B cell (primary cell): ENCODE measurements around the gene KIF3A. TPM values are rescaled to one million over a fixed set of nuclear protein-coding genes. Genes with fewer than 3 reads are reported as not detected.

Experiments
- ATAC-seq: fragments of 200-7000 bp; cut with Tn5 transposase; one replicate; pipeline ENCODE4 v1.10.0; 2021; ENCODE audit warnings: low read depth, mild to moderate bottlenecking, moderate number of reproducible peaks, moderate library complexity
- CTCF ChIA-PET: fragments of 350-600 bp; sonication (Branson Sonifier 250); formaldehyde crosslinking; loops from one replicate; lab custom pipeline; 2021; ENCODE audit warnings: antibody characterized with exemption, inconsistent platforms; lab: Charles Lee
- POLR2A ChIA-PET: fragments of 350-600 bp; sonication (Branson Sonifier 250); formaldehyde crosslinking; loops from one replicate; lab custom pipeline; 2021; ENCODE audit warnings: antibody characterized with exemption; lab: Charles Lee
- DNase-seq: peaks from one replicate; pipeline ENCODE4 v3.0.0; 2013
- H2AFZ ChIP-seq: 2 replicates; pipeline ENCODE4 v1.6.1; 2012; ENCODE audit warnings: mild to moderate bottlenecking, low read depth, low read length; ENCODE audit not compliant: insufficient read depth, poor library complexity, severe bottlenecking
- H3K27ac ChIP-seq, 2 donors: 1 replicate in 1 of 2; 2 replicates in 1 of 2; pipeline ENCODE4 v1.5.1; 2012 to 2013; ENCODE audit warnings: low read length in 2 of 2, mild to moderate bottlenecking in 2 of 2, moderate library complexity in 1 of 2
- H3K27me3 ChIP-seq, 4 experiments: fragments of 200-600 bp in 1 of 4; sonication (generic) in 1 of 4; replicated peaks in 1 of 4; 1 replicate in 2 of 4; 2 replicates in 2 of 4; pipeline versions ENCODE4 v1.6.1 to v1.7.0; 2013 to 2016; ENCODE audit warnings: low read length in 3 of 4, mild to moderate bottlenecking in 2 of 4, mixed read lengths in 1 of 4, moderate library complexity in 1 of 4; ENCODE audit not compliant: insufficient read depth in 4 of 4, control insufficient read depth in 3 of 4; ENCODE audit errors: control extremely low read depth in 1 of 4
- H3K36me3 ChIP-seq, 2 experiments: replicated peaks in 1 of 2; 1 replicate in 1 of 2; 2 replicates in 1 of 2; pipeline versions ENCODE4 v1.6.1 to v1.7.1; 2013; ENCODE audit warnings: low read length in 1 of 2; ENCODE audit not compliant: insufficient read depth in 2 of 2, control insufficient read depth in 1 of 2; ENCODE audit errors: control extremely low read depth in 1 of 2, extremely low read depth in 1 of 2
- H3K4me1 ChIP-seq, 2 donors: fragments of 200-600 bp in 1 of 2; sonication (generic) in 1 of 2; 1 replicate in 1 of 2; 2 replicates in 1 of 2; pipeline versions ENCODE4 v1.5.1 to v1.6.1; 2013 to 2017; ENCODE audit warnings: low read length in 2 of 2; ENCODE audit not compliant: control insufficient read depth in 2 of 2, insufficient read depth in 2 of 2
- H3K4me2 ChIP-seq: replicated peaks from 2 replicates; pipeline ENCODE3; 2012; ENCODE audit warnings: mild to moderate bottlenecking, low read depth, low read length; ENCODE audit not compliant: poor library complexity, severe bottlenecking
- H3K4me3 ChIP-seq, 5 experiments: fragments of 200-600 bp in 1 of 5; sonication (generic) in 1 of 5; 1 replicate in 3 of 5; 2 replicates in 2 of 5; pipeline versions ENCODE4 v1.5.1 to v1.7.0; 2011 to 2016; ENCODE audit warnings: low read length in 4 of 5, mild to moderate bottlenecking in 4 of 5, low read depth in 2 of 5, control low read depth in 1 of 5, moderate library complexity in 1 of 5; ENCODE audit not compliant: insufficient read depth in 1 of 5; ENCODE audit errors: control extremely low read depth in 1 of 5, extremely low read depth in 1 of 5
- H3K79me2 ChIP-seq: fragments of 200-600 bp; sonication (generic); one replicate; pipeline ENCODE4 v1.6.0; 2016; ENCODE audit warnings: low read length; ENCODE audit not compliant: control insufficient read depth, insufficient read depth
- H3K9ac ChIP-seq: fragments of 200-600 bp; sonication (generic); 2 replicates; pipeline ENCODE4 v1.6.1; 2017; ENCODE audit warnings: mild to moderate bottlenecking, low read length, moderate library complexity
- H3K9me3 ChIP-seq, 3 donors: one replicate each; pipeline versions ENCODE4 v1.6.1 to v1.7.1; 2013; ENCODE audit warnings: low read length in 2 of 3; ENCODE audit not compliant: control insufficient read depth in 2 of 3, insufficient read depth in 1 of 3; ENCODE audit errors: control extremely low read depth in 1 of 3
- H4K20me1 ChIP-seq: 2 replicates; pipeline ENCODE4 v1.6.0; 2012; ENCODE audit warnings: mild to moderate bottlenecking, low read length; ENCODE audit not compliant: insufficient read depth, control insufficient read depth, poor library complexity, severe bottlenecking
- H3K27ac Mint-ChIP-seq: one replicate; pipeline ENCODE4 v1.8.0; 2021; ENCODE audit warnings: mixed read lengths
- H3K27me3 Mint-ChIP-seq: one replicate; pipeline ENCODE4 v1.8.0; 2021; ENCODE audit warnings: mixed read lengths
- H3K4me1 Mint-ChIP-seq: one replicate; pipeline ENCODE4 v1.8.0; 2021; ENCODE audit warnings: mixed read lengths
- H3K4me3 Mint-ChIP-seq: one replicate; pipeline ENCODE4 v1.8.0; 2021; ENCODE audit warnings: mixed read lengths
- H3K9me3 Mint-ChIP-seq: one replicate; pipeline ENCODE4 v1.8.0; 2022; ENCODE audit warnings: mixed read lengths; ENCODE audit not compliant: insufficient read depth
- CTCF ChIP-seq: fragments of 200-600 bp; IDR thresholded peaks from one replicate; pipeline ENCODE4 v1.8.0; 2022; ENCODE audit warnings: antibody characterized with exemption, mild to moderate bottlenecking
- EZH2 ChIP-seq: IDR thresholded peaks from 2 replicates; pipeline ENCODE4 v1.6.1; 2012; ENCODE audit warnings: borderline replicate concordance, low read depth, mild to moderate bottlenecking, moderate library complexity, low read length; ENCODE audit not compliant: insufficient read depth, poor library complexity, severe bottlenecking
- WGBS: methylation state at CpG from one replicate; pipeline ENCODE4 v1.1.5; 2013; ENCODE audit warnings: missing lambda C conversion rate; ENCODE audit not compliant: insufficient coverage; 5-methylcytosine and 5-hydroxymethylcytosine counted together
- intact Hi-C: fragments of 100-400 bp; cut with micrococcal nuclease; formaldehyde crosslinking; loops from one replicate; pipeline ENCODE4 v1.10.0; 2022
- polyA plus RNA-seq: library from polyadenylated mRNA; depleted of rRNA; stranded (reverse); fragments of >200 nt; gene quantifications from 2 replicates; pipeline ENCODE4 v1.2.3, GENCODE V29; 2012
- total RNA-seq, 2 donors: library from RNA; stranded (reverse); fragments of 120-200 nt in 1 of 2; gene quantifications; 1 replicate in 1 of 2; 2 replicates in 1 of 2; pipeline versions ENCODE4 v1.2.3 to v1.2.4, GENCODE V29; 2013 to 2022

KIF3A gene
- total and polyA plus RNA-seq, 2 donors (not counting 1 experiment from before 2014, with no cell fraction given): 1.3 to 16.0 TPM

GRCh38 chr5:132647473-132647872, 89.9 kb downstream of the KIF3A start:
- no peaks in the 10 kb centered on the region for H3K27me3 ChIP-seq
- H3K79me2 ChIP-seq: no peaks in the 10 kb centered on the region
- no peak overlapping the region for H3K4me2 ChIP-seq
- WGBS: 100% methylated on average over 2 of the region's 2 CpGs
- no peak overlapping the region for H3K9ac ChIP-seq
- H3K9me3 Mint-ChIP-seq: peaks cover 9% of the 10 kb centered on the region
- no peak overlapping the region for H3K4me3 ChIP-seq
- H4K20me1 ChIP-seq: no peaks in the 10 kb centered on the region
- H3K36me3 ChIP-seq: peaks cover 2 to 5% of the 10 kb centered on the region in 2 experiments
- TF ChIP-seq EZH2 (no peak), CTCF (no peak)
- CTCF ChIA-PET: no interaction called here
- no peak overlapping the region for H2AFZ ChIP-seq
- H3K9me3 ChIP-seq: peaks cover 0 to 17% (median 16%) of the 10 kb centered on the region in 3 donors
- ATAC-seq (no peak), DNase-seq (no peak)
- intact Hi-C loops: no loop called here
- no peaks in the 10 kb centered on the region for H3K4me1 Mint-ChIP-seq
- no peak overlapping the region for H3K27ac ChIP-seq
- no peak overlapping the region for H3K4me3 Mint-ChIP-seq
- no peak overlapping the region for H3K27ac Mint-ChIP-seq
- POLR2A ChIA-PET: no interaction called here
- no peaks in the 10 kb centered on the region for H3K4me1 ChIP-seq
- H3K27me3 Mint-ChIP-seq: peaks cover 5% of the 10 kb centered on the region

GRCh38 chr5:132646583-132647266, 90.6 kb downstream of the KIF3A start:
- ChIA-PET CTCF (no interaction called here), POLR2A (interaction anchor here (0.6 kb wide), 1 partner anchor 37 kb away, joined by 7 read pairs; no protein-coding TSS in a partner anchor)
- Mint-ChIP-seq H3K9me3 (peaks cover 9% of the 10 kb centered on the region), H3K27me3 (peaks cover under 1% of the 10 kb centered on the region), H3K4me3 (no peak overlapping the region), H3K27ac (no peak overlapping the region), H3K4me1 (no peaks in the 10 kb centered on the region)
- peaks cover 2 to 13% of the 10 kb centered on the region in 2 experiments for H3K36me3 ChIP-seq
- no peaks in the 10 kb centered on the region for H4K20me1 ChIP-seq
- H3K4me1 ChIP-seq: no peaks in the 10 kb centered on the region
- 97% methylated on average over 7 of the region's 11 CpGs for WGBS
- H3K4me2 ChIP-seq: no peak overlapping the region
- DNase-seq (no peak), ATAC-seq (no peak)
- H2AFZ ChIP-seq: no peak overlapping the region
- H3K79me2 ChIP-seq: no peaks in the 10 kb centered on the region
- H3K9ac ChIP-seq: no peak overlapping the region
- TF ChIP-seq CTCF: no peak
- TF ChIP-seq EZH2: no peak
- intact Hi-C loops: no loop called here
- H3K27me3 ChIP-seq: no peaks in the 10 kb centered on the region
- no peak overlapping the region for H3K4me3 ChIP-seq
- H3K27ac ChIP-seq: no peak overlapping the region
- peaks cover 0 to 17% (median 16%) of the 10 kb centered on the region in 3 donors for H3K9me3 ChIP-seq
